ENCODE data around the gene RNFT2. TPM values are rescaled to one million over a fixed set of nuclear protein-coding genes. Genes with fewer than 3 reads are reported as not detected.
"Not testable (repeated sequence)": the region's sequence is repeated elsewhere in the genome, so short reads cannot be mapped to it uniquely, and the experiment has no call there.

The RNFT2 gene
- total and polyA plus RNA-seq, 9 donors, result 0.88 to 2.1 (median 1.4) TPM

GRCh38 chr12:116726694-116727093, 11.4 kb upstream of the RNFT2 start:
- Histone ChIP-seq H3K27me3 (ENCODE audit: control insufficient read depth, insufficient read depth, low read length) (no peaks in the 10 kb centered on the region), H3K27ac (ENCODE audit: low read length) (no peak overlapping the region), H3K36me3 (ENCODE audit: control insufficient read depth, insufficient read depth, low read length) (peaks cover 7% of the 10 kb centered on the region), H3K4me3 (ENCODE audit: low read length) (no peak overlapping the region), H3K4me1 (ENCODE audit: control insufficient read depth, insufficient read depth, low read length) (peaks cover 7% of the 10 kb centered on the region), H3K9me3 (replicated peaks; ENCODE audit: control insufficient read depth, low read depth, low read length) (no peaks in the 10 kb centered on the region)
- 23% methylated on average over 2 of the region's 4 CpGs for WGBS (ENCODE audit: insufficient coverage)
- DNase-seq, result peak; percentile 55

GRCh38 chr12:116727261-116727660, 10.9 kb upstream of the RNFT2 start:
- Histone ChIP-seq H3K27me3 (ENCODE audit: control insufficient read depth, insufficient read depth, low read length) (no peaks in the 10 kb centered on the region), H3K4me1 (ENCODE audit: control insufficient read depth, insufficient read depth, low read length) (peaks cover 7% of the 10 kb centered on the region), H3K9me3 (replicated peaks; ENCODE audit: control insufficient read depth, low read depth, low read length) (no peaks in the 10 kb centered on the region), H3K36me3 (ENCODE audit: control insufficient read depth, insufficient read depth, low read length) (peaks cover 7% of the 10 kb centered on the region), H3K27ac (ENCODE audit: low read length) (no peak overlapping the region), H3K4me3 (ENCODE audit: low read length) (no peak overlapping the region)
- WGBS (ENCODE audit: insufficient coverage), result 81% methylated on average over 3 of the region's 3 CpGs
- no peak for DNase-seq

GRCh38 chr12:116727891-116728290, 10.2 kb upstream of the RNFT2 start:
- Histone ChIP-seq H3K4me3 (ENCODE audit: low read length) (no peak overlapping the region), H3K9me3 (replicated peaks; ENCODE audit: control insufficient read depth, low read depth, low read length) (no peaks in the 10 kb centered on the region), H3K27me3 (ENCODE audit: control insufficient read depth, insufficient read depth, low read length) (no peaks in the 10 kb centered on the region), H3K36me3 (ENCODE audit: control insufficient read depth, insufficient read depth, low read length) (peaks cover 6% of the 10 kb centered on the region), H3K4me1 (ENCODE audit: control insufficient read depth, insufficient read depth, low read length) (peaks cover 7% of the 10 kb centered on the region), H3K27ac (ENCODE audit: low read length) (no peak overlapping the region)
- WGBS (ENCODE audit: insufficient coverage), result 36% methylated on average over 4 of the region's 6 CpGs
- DNase-seq, result no peak

GRCh38 chr12:116731801-116732200, 6.3 kb upstream of the RNFT2 start:
- 89% methylated on average over 1 of the region's 3 CpGs for WGBS (ENCODE audit: insufficient coverage)
- no peak for DNase-seq
- H3K4me3 ChIP-seq (ENCODE audit: low read length), result no peak overlapping the region
- no peaks in the 10 kb centered on the region for H3K9me3 ChIP-seq (replicated peaks; ENCODE audit: control insufficient read depth, low read depth, low read length)
- H3K36me3 ChIP-seq (ENCODE audit: control insufficient read depth, insufficient read depth, low read length), result peaks cover 9% of the 10 kb centered on the region
- no peak overlapping the region for H3K27ac ChIP-seq (ENCODE audit: low read length)
- no peaks in the 10 kb centered on the region for H3K27me3 ChIP-seq (ENCODE audit: control insufficient read depth, insufficient read depth, low read length)
- peaks cover 13% of the 10 kb centered on the region for H3K4me1 ChIP-seq (ENCODE audit: control insufficient read depth, insufficient read depth, low read length)

- Histone ChIP-seq H3K9me3 (replicated peaks; ENCODE audit: control insufficient read depth, low read depth, low read length) (no peaks in the 10 kb centered on the region), H3K4me1 (ENCODE audit: control insufficient read depth, insufficient read depth, low read length) (peaks cover 13% of the 10 kb centered on the region), H3K4me3 (ENCODE audit: low read length) (no peak overlapping the region), H3K27me3 (ENCODE audit: control insufficient read depth, insufficient read depth, low read length) (no peaks in the 10 kb centered on the region), H3K36me3 (ENCODE audit: control insufficient read depth, insufficient read depth, low read length) (peaks cover 9% of the 10 kb centered on the region), H3K27ac (ENCODE audit: low read length) (no peak overlapping the region)
- 100% methylated on average over 2 of the region's 5 CpGs for WGBS (ENCODE audit: insufficient coverage)
- no peak for DNase-seq
These were observed 3.9 kb upstream of the RNFT2 start for GRCh38 chr12:116734156-116734768.

GRCh38 chr12:116735084-116735483, 3.0 kb upstream of the RNFT2 start:
- 85% methylated on average over 6 of the region's 10 CpGs for WGBS (ENCODE audit: insufficient coverage)

GRCh38 chr12:116735951-116736599, 2.0 kb upstream of the RNFT2 start:
- WGBS (ENCODE audit: insufficient coverage), result 65% methylated on average over 5 of the region's 9 CpGs
- no peak for DNase-seq
- H3K9me3 ChIP-seq (replicated peaks; ENCODE audit: control insufficient read depth, low read depth, low read length), result no peaks in the 10 kb centered on the region
- H3K4me3 ChIP-seq (ENCODE audit: low read length), result peak overlapping the region; percentile 65
- H3K27ac ChIP-seq (ENCODE audit: low read length), result no peak overlapping the region
- H3K27me3 ChIP-seq (ENCODE audit: control insufficient read depth, insufficient read depth, low read length), result no peaks in the 10 kb centered on the region
- H3K36me3 ChIP-seq (ENCODE audit: control insufficient read depth, insufficient read depth, low read length), result peaks cover 9% of the 10 kb centered on the region
- H3K4me1 ChIP-seq (ENCODE audit: control insufficient read depth, insufficient read depth, low read length), result peaks cover 13% of the 10 kb centered on the region

More at GRCh38 chr12:116735084-116735483, 3.0 kb upstream of the RNFT2 start:
- Histone ChIP-seq H3K9me3 (replicated peaks; ENCODE audit: control insufficient read depth, low read depth, low read length) (no peaks in the 10 kb centered on the region), H3K4me1 (ENCODE audit: control insufficient read depth, insufficient read depth, low read length) (peaks cover 13% of the 10 kb centered on the region), H3K27me3 (ENCODE audit: control insufficient read depth, insufficient read depth, low read length) (no peaks in the 10 kb centered on the region), H3K36me3 (ENCODE audit: control insufficient read depth, insufficient read depth, low read length) (peaks cover 9% of the 10 kb centered on the region), H3K27ac (ENCODE audit: low read length) (no peak overlapping the region), H3K4me3 (ENCODE audit: low read length) (no peak overlapping the region)
- no peak for DNase-seq

- Histone ChIP-seq H3K27ac (ENCODE audit: low read length) (no peak overlapping the region), H3K9me3 (replicated peaks; ENCODE audit: control insufficient read depth, low read depth, low read length) (no peaks in the 10 kb centered on the region), H3K4me1 (ENCODE audit: control insufficient read depth, insufficient read depth, low read length) (peaks cover 13% of the 10 kb centered on the region), H3K4me3 (ENCODE audit: low read length) (peak overlapping the region; percentile 65), H3K27me3 (ENCODE audit: control insufficient read depth, insufficient read depth, low read length) (no peaks in the 10 kb centered on the region), H3K36me3 (ENCODE audit: control insufficient read depth, insufficient read depth, low read length) (peaks cover 9% of the 10 kb centered on the region)
- under 1% methylated on average over 18 of the region's 24 CpGs for WGBS (ENCODE audit: insufficient coverage)
- DNase-seq, result no peak
These were observed 947 bp upstream of the RNFT2 start for GRCh38 chr12:116736962-116737773.

- no peak for DNase-seq
- no peaks in the 10 kb centered on the region for H3K27me3 ChIP-seq (ENCODE audit: control insufficient read depth, insufficient read depth, low read length)
- no peaks in the 10 kb centered on the region for H3K9me3 ChIP-seq (replicated peaks; ENCODE audit: control insufficient read depth, low read depth, low read length)
- no peak overlapping the region for H3K27ac ChIP-seq (ENCODE audit: low read length)
- peaks cover under 1% of the 10 kb centered on the region for H3K36me3 ChIP-seq (ENCODE audit: control insufficient read depth, insufficient read depth, low read length)
- WGBS (ENCODE audit: insufficient coverage), result 93% methylated on average over 5 of the region's 7 CpGs
- H3K4me1 ChIP-seq (ENCODE audit: control insufficient read depth, insufficient read depth, low read length), result peaks cover 16% of the 10 kb centered on the region
- H3K4me3 ChIP-seq (ENCODE audit: low read length), result no peak overlapping the region
These were observed 1.3 kb downstream of the RNFT2 start for GRCh38 chr12:116739381-116739887.

GRCh38 chr12:116742787-116743186, 4.7 kb downstream of the RNFT2 start:
- WGBS (ENCODE audit: insufficient coverage), result no CpG with 5 or more reads among the region's 2 CpGs
- not testable (repeated sequence) for H3K4me1 ChIP-seq (ENCODE audit: control insufficient read depth, insufficient read depth, low read length)

More at GRCh38 chr12:116742787-116743186, 4.7 kb downstream of the RNFT2 start:
- not testable (repeated sequence) for H3K27ac ChIP-seq (ENCODE audit: low read length); H3K4me3 ChIP-seq (ENCODE audit: low read length); DNase-seq; H3K27me3 ChIP-seq (ENCODE audit: control insufficient read depth, insufficient read depth, low read length); H3K36me3 ChIP-seq (ENCODE audit: control insufficient read depth, insufficient read depth, low read length); H3K9me3 ChIP-seq (replicated peaks; ENCODE audit: control insufficient read depth, low read depth, low read length)
